Measurements from ENCODE around the gene RUFY4.
"Not testable (repeated sequence)": the region's sequence is repeated elsewhere in the genome, so short reads cannot be mapped to it uniquely, and the experiment has no call there.

DNA sequence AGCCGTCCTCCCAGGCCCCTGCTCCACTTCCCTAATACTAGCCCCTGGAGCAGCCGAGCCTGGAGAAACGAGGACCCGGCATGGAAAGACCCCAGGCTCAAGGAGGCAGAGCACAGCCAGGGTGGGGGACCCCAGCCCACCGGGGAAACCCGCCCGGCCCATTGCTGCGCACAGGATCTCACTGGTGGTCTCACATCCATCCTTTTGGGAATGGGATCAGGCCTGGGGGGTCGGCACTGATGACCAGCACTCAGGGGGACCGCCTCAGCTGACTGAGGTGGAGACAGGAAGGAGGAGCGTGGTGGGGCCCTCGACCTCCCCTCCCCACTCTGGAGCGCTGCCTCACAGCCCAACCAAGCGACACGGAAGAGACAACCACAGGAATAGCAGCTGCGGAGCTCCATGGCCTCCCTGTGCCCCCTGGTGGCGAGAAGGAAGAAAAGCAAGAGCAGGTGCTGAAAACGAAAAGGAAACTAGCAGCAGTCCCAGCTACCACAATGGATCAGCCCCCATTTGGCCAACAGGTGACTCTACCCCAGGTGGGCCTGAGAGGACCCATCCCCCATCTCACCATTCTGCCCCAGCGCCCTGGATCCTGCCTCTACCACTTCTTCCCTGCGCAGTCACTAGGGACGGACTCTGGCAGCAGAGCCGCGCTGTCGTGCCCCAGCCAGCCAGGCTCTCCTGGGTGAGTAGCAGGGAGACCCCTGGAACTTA, 34.4 kb upstream of the RUFY4 start:
- TF ChIP-seq, protein P1, sequence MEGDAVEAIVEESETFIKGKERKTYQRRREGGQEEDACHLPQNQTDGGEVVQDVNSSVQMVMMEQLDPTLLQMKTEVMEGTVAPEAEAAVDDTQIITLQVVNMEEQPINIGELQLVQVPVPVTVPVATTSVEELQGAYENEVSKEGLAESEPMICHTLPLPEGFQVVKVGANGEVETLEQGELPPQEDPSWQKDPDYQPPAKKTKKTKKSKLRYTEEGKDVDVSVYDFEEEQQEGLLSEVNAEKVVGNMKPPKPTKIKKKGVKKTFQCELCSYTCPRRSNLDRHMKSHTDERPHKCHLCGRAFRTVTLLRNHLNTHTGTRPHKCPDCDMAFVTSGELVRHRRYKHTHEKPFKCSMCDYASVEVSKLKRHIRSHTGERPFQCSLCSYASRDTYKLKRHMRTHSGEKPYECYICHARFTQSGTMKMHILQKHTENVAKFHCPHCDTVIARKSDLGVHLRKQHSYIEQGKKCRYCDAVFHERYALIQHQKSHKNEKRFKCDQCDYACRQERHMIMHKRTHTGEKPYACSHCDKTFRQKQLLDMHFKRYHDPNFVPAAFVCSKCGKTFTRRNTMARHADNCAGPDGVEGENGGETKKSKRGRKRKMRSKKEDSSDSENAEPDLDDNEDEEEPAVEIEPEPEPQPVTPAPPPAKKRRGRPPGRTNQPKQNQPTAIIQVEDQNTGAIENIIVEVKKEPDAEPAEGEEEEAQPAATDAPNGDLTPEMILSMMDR (conservative IDR thresholded peaks at IDR 0.05; ENCODE audit: low read length), result peak; percentile 60
- TF ChIP-seq EZH2phosphoT487 (IDR thresholded peaks at IDR 0.05; ENCODE audit: borderline replicate concordance), result not testable (repeated sequence)
